Kidney (tissue), 14 donors: ENCODE results near the gene AKAP17A. TPM values are rescaled to one million over a fixed set of nuclear protein-coding genes. Genes with fewer than 3 reads are reported as not detected.
"Not testable (repeated sequence)": the region's sequence is repeated elsewhere in the genome, so short reads cannot be mapped to it uniquely, and the experiment has no call there.

Experiments
- DNase-seq, 5 donors: peaks; one replicate each; pipeline ENCODE4 v3.0.0-alpha.2; 2013 to 2020
- FAIRE-seq: peaks from 2 replicates; lab custom pipeline; 2012; peaks lifted over from hg19 to GRCh38; lab: Jason Lieb, UNC
- H3K27ac ChIP-seq, 2 donors: one replicate each; pipeline ENCODE4 v1.7.0; 2013; ENCODE audit warnings: low read depth in 2 of 2, low read length in 2 of 2, inconsistent platforms in 1 of 2
- H3K27me3 ChIP-seq: one replicate; pipeline ENCODE4 v1.7.1; 2013; ENCODE audit warnings: low read length, inconsistent platforms; ENCODE audit not compliant: control insufficient read depth, insufficient read depth
- H3K36me3 ChIP-seq, 3 donors: one replicate each; pipeline versions ENCODE4 v1.7.0 to v1.7.1; 2013; ENCODE audit warnings: low read length in 3 of 3, control low read depth in 1 of 3, inconsistent platforms in 1 of 3; ENCODE audit not compliant: insufficient read depth in 3 of 3, control insufficient read depth in 2 of 3
- H3K4me1 ChIP-seq, 3 donors: one replicate each; pipeline versions ENCODE4 v1.7.0 to v1.7.1; 2013; ENCODE audit warnings: low read length in 3 of 3, inconsistent platforms in 1 of 3, low read depth in 1 of 3; ENCODE audit not compliant: control insufficient read depth in 2 of 3, insufficient read depth in 2 of 3
- H3K4me3 ChIP-seq, 3 donors: one replicate each; pipeline versions ENCODE4 v1.7.0 to v1.8.1; 2013; ENCODE audit warnings: low read length in 3 of 3, control low read depth in 1 of 3, inconsistent platforms in 1 of 3
- H3K9ac ChIP-seq, 3 donors: one replicate each; pipeline versions ENCODE4 v1.7.0 to v1.7.1; 2013; ENCODE audit warnings: low read length in 3 of 3, control low read depth in 1 of 3, inconsistent platforms in 1 of 3
- H3K9me3 ChIP-seq, 3 donors: one replicate each; pipeline versions ENCODE4 v1.7.0 to v1.7.1; 2013; ENCODE audit warnings: low read length in 3 of 3, control low read depth in 1 of 3, inconsistent platforms in 1 of 3; ENCODE audit not compliant: control insufficient read depth in 2 of 3, insufficient read depth in 1 of 3
- CTCF ChIP-seq: IDR thresholded peaks from 3 replicates; pipeline ENCODE4 v1.5.1; 2012; ENCODE audit warnings: mild to moderate bottlenecking, moderate library complexity, borderline replicate concordance; ENCODE audit not compliant: insufficient read depth; ENCODE audit errors: extremely low read depth
- intact Hi-C: fragments of 100-400 bp; cut with DNase I; formaldehyde crosslinking; loops from one replicate; pipeline ENCODE4 v1.11.1; 2022
- polyA plus RNA-seq: library from polyadenylated mRNA; stranded (reverse); fragments of 350-450 nt; fragmentation: Illumina TruSeq; extraction: RNeasy Lipid Tissue Mini Kit (QIAGEN cat#74804); gene quantifications from one replicate; pipeline ENCODE4 v1.2.3, GENCODE V29; 2014; ENCODE audit warnings: low read depth, low replicate concordance; ENCODE audit not compliant: insufficient read depth
- total RNA-seq: library from RNA; stranded (reverse); fragmentation: NEBNext Ultra II Directional; extraction: Animal tissue kit (Norgen Biotek cat#: 25700); gene quantifications from one replicate; pipeline ENCODE4 v1.2.1, GENCODE V29; 2021
- donor health status: control.
- donor health status: control.
- donor health status: control.
- donor health status: control.
- donor health status: control.
- donor health status: DM: yes; HTN: yes; CAD: no.
- donor health status: Normal renal cell carcinoma (clear cell type).

AKAP17A gene
- total and polyA plus RNA-seq, 2 donors from 2014 or later = 19.6 to 45.1 TPM

- H3K9me3 ChIP-seq = no peaks in the 10 kb centered on the region
- no peak overlapping the region for H3K9ac ChIP-seq
- H3K27me3 ChIP-seq = no peaks in the 10 kb centered on the region
- TF ChIP-seq CTCF = no peak
- no peaks in the 10 kb centered on the region for H3K4me1 ChIP-seq
- H3K27ac ChIP-seq = no peak overlapping the region
- DNase-seq (no peak), FAIRE-seq (no peak)
- H3K4me3 ChIP-seq = no peak overlapping the region
- intact Hi-C loops = no loop called here
- H3K36me3 ChIP-seq = no peaks in the 10 kb centered on the region
These were observed 30.2 kb upstream of the AKAP17A start for GRCh38 chrX:1561164-1561563.

DNA sequence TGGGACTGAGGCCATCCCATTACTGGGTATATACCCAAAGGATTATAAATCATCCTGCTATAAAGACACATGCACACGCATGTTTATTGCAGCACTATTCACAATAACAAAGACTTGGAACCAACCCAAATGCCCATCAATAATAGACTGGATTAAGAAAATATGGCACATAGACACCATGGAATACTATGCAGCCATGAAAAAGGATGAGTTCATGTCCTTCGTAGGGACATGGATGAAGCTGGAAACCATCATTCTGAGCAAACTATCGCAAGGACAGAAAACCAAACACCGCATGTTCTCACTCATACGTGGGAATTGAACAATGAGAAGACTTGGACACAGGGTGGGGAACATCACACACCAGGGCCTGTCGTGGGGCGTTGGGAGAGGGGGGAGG lies 27.3 kb upstream of the AKAP17A start:
- H3K36me3 ChIP-seq, intact Hi-C loops, H3K27ac ChIP-seq, H3K4me1 ChIP-seq, H3K9me3 ChIP-seq, H3K9ac ChIP-seq, FAIRE-seq, H3K4me3 ChIP-seq, H3K27me3 ChIP-seq, DNase-seq: not testable (repeated sequence)

- Histone ChIP-seq H3K9ac (no peak overlapping the region), H3K27me3 (no peaks in the 10 kb centered on the region), H3K4me1 (no peaks in the 10 kb centered on the region), H3K27ac (no peak overlapping the region), H3K36me3 (no peaks in the 10 kb centered on the region), H3K4me3 (no peak overlapping the region), H3K9me3 (no peaks in the 10 kb centered on the region)
- FAIRE-seq (no peak), DNase-seq (no peak)
- no peak for TF ChIP-seq CTCF
- intact Hi-C loops = no loop called here
These were observed 26.4 kb upstream of the AKAP17A start for GRCh38 chrX:1564750-1565683.

DNA sequence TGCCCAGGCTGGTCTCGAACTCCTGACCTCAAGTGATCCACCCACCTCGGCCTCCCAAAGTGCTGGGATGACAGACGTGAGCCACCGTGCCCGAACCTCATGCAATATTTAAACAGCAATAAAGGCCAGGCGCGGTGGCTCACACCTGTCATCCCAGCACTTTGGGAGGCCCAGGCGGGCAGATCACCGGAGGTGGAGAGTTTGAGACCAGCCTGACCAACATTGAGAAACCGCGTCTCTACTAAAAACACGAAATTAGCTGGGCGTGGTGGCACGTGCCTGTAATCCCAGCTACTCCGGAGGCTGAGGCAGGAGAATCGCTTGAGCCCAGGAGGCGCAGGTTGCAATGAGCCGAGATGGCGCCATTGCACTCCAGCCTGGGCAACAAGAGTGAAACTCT lies 17.2 kb upstream of the AKAP17A start:
- H3K9ac ChIP-seq, H3K27ac ChIP-seq, H3K4me3 ChIP-seq, H3K4me1 ChIP-seq, H3K27me3 ChIP-seq, DNase-seq, intact Hi-C loops, H3K36me3 ChIP-seq, H3K9me3 ChIP-seq, FAIRE-seq: not testable (repeated sequence)
